HEK293T (cell line): ENCODE measurements around the gene IPO9.

Experiments
- FOXM1 ChIP-seq: fragments of 450-650 bp; IDR thresholded peaks from 2 replicates; pipeline ENCODE4 v1.6.1; 2017; ENCODE audit warnings: mild to moderate bottlenecking, borderline replicate concordance
- HDGF ChIP-seq: fragments of 450-650 bp; IDR thresholded peaks from 2 replicates; pipeline ENCODE4 v1.6.1; 2017; ENCODE audit warnings: antibody characterized with exemption, borderline replicate concordance
- SUZ12 ChIP-seq: fragments of 450-650 bp; IDR thresholded peaks from 2 replicates; pipeline ENCODE4 v1.6.1; 2016; ENCODE audit warnings: mild to moderate bottlenecking

- TF ChIP-seq FOXM1 (no peak), HDGF (no peak), SUZ12 (no peak)
Observed at GRCh38 chr1:201885531-201886075, 56.6 kb downstream of the IPO9 start.
